Head of caudate nucleus (tissue), 42 donors: Measurements from ENCODE around the gene TSPAN11.
A peak's percentile ranks its signal among the peaks of the same experiment; 100 is the strongest.
"Not testable (repeated sequence)": the region's sequence is repeated elsewhere in the genome, so short reads cannot be mapped to it uniquely, and the experiment has no call there.

ENCODE experiments used
- DNase-seq, 42 donors: peaks; one replicate each; pipeline versions ENCODE4 v3.0.0 to v3.0.0-alpha.2; 2020 to 2021; ENCODE audit warnings: mixed read lengths in 7 of 42
- intact Hi-C: fragments of 100-400 bp; cut with DNase I; formaldehyde crosslinking; loops from one replicate; pipeline ENCODE4 v1.15.0; 2022

The TSPAN11 gene

GRCh38 chr12:30926243-30927221 is at the start of gene TSPAN11:
TSS of gene TSPAN11 (plus strand) at chr12:30926748. CDS start at chr12:30953992, 27,244 bp downstream.
- intact Hi-C loops: no loop called here
- peak in 40 of 42 donors; percentile 11 to 78 (median 56) for DNase-seq

- peak in 40 of 42 donors; percentile 5 to 82 (median 50) for DNase-seq
Observed at GRCh38 chr12:30877105-30877875, 49.3 kb upstream of the TSPAN11 start.

GRCh38 chr12:30878024-30878423 is 48.5 kb upstream of the TSPAN11 start:
- peak in 1 of 42 donors; percentile 35 for DNase-seq
- intact Hi-C loops: no loop called here

More at GRCh38 chr12:30877105-30877875, 49.3 kb upstream of the TSPAN11 start:
- intact Hi-C loops: no loop called here

GRCh38 chr12:30880061-30880460 is 46.5 kb upstream of the TSPAN11 start:
- no peak for DNase-seq
- intact Hi-C loops: no loop called here

- intact Hi-C loops: no loop called here
- DNase-seq: no peak
Observed at GRCh38 chr12:30880813-30881212, 45.7 kb upstream of the TSPAN11 start.

- DNase-seq: peak in 1 of 42 donors; percentile 48
Observed at GRCh38 chr12:30882706-30883105, 43.8 kb upstream of the TSPAN11 start.

GRCh38 chr12:30884799-30885198 is 41.7 kb upstream of the TSPAN11 start:
- no peak for DNase-seq

More at GRCh38 chr12:30882706-30883105, 43.8 kb upstream of the TSPAN11 start:
- intact Hi-C loops: no loop called here

GRCh38 chr12:30885321-30885720 is 41.2 kb upstream of the TSPAN11 start:
- no peak for DNase-seq
- intact Hi-C loops: no loop called here

More at GRCh38 chr12:30884799-30885198, 41.7 kb upstream of the TSPAN11 start:
- intact Hi-C loops: no loop called here

GRCh38 chr12:30887226-30887625 is 39.3 kb upstream of the TSPAN11 start:
- no peak for DNase-seq
- intact Hi-C loops: no loop called here

GRCh38 chr12:30888241-30888640 is 38.3 kb upstream of the TSPAN11 start:
- no peak for DNase-seq
- intact Hi-C loops: no loop called here

- DNase-seq, intact Hi-C loops: not testable (repeated sequence)
Observed at GRCh38 chr12:30894531-30894930, 32.0 kb upstream of the TSPAN11 start.

GRCh38 chr12:30896461-30896860 is 30.1 kb upstream of the TSPAN11 start:
- intact Hi-C loops: no loop called here
- DNase-seq: peak in 13 of 42 donors; percentile 12 to 70 (median 39)

- no peak for DNase-seq
- intact Hi-C loops: no loop called here
Observed at GRCh38 chr12:30898846-30899245, 27.7 kb upstream of the TSPAN11 start.

GRCh38 chr12:30900351-30900750 is 26.2 kb upstream of the TSPAN11 start:
- DNase-seq: no peak
- intact Hi-C loops: no loop called here

GRCh38 chr12:30902001-30902400 is 24.5 kb upstream of the TSPAN11 start:
- intact Hi-C loops: no loop called here
- DNase-seq: no peak

- intact Hi-C loops: no loop called here
- no peak for DNase-seq
Observed at GRCh38 chr12:30902596-30902995, 24.0 kb upstream of the TSPAN11 start.

GRCh38 chr12:30905463-30906009 is 21.0 kb upstream of the TSPAN11 start:
- no peak for DNase-seq
- intact Hi-C loops: no loop called here

GRCh38 chr12:30908076-30908721 is 18.3 kb upstream of the TSPAN11 start:
- DNase-seq: no peak
- intact Hi-C loops: no loop called here
